ENCODE data around the gene PLD1.
"Not testable (repeated sequence)": the region's sequence is repeated elsewhere in the genome, so short reads cannot be mapped to it uniquely, and the experiment has no call there.

Gene PLD1

DNA sequence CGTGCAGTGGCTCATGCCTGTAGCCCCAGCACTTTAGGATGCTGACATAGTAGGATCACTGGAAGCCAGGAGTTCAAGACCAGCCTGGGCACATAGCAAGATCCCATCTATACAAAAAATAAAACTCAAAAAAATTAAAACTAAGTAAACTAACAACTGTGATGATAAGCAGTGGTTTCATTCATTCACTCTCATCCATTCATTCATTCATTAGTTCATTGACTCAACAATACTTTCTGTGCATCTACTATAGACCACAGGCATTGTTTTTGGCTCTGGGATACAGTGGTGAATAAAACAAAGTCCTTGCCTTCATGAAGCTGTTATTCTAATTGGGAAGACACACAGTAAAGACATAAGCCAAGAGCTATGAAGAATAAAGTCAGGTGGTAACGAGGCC lies 25.3 kb upstream of the PLD1 start:
- no peak for FAIRE-seq

DNA sequence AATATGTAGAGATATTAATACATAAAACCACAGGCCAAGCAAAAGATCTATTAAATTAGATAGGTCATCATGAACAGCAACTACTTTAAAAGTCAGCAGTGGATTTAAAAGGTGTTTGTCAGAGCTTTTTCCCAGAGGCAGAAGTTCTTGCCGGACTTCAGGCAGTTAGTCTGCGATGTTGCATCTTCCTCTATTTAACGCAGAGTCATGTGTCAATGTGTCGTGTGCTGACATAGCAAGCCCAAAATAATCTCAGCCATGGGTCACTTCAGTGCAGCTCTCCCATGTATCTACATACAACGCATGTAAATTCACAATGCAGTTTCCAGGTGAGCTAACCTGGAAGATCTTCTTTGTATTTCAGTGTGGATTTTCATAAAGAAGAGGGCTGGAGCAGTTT lies 24.8 kb upstream of the PLD1 start:
- no peak for FAIRE-seq

- FAIRE-seq = peak; percentile 91
Observed at GRCh38 chr3:171834461-171834801, 24.1 kb upstream of the PLD1 start.

- no peak for FAIRE-seq
Observed at GRCh38 chr3:171833789-171834460, 23.6 kb upstream of the PLD1 start.

GRCh38 chr3:171832989-171833388 lies 22.7 kb upstream of the PLD1 start:
- FAIRE-seq = no peak

- no peak for FAIRE-seq
Observed at GRCh38 chr3:171831936-171832335, 21.7 kb upstream of the PLD1 start.

DNA sequence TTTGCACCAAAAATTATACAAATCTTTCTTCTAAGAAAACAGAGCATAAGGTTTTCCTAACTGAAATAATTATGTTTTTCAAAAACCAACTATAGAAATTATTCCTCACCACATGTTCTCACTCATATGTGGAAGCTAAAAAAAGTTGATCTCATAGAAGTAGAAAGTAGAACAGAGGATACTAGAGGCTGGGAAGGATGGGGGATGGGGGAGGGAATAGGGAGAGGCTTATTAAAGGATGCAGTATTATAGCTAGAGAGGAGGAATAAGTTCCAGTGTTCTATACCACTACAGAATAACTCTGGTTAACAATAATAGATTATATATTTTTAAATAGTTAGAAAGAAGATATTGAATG lies 20.2 kb upstream of the PLD1 start:
- FAIRE-seq = no peak

DNA sequence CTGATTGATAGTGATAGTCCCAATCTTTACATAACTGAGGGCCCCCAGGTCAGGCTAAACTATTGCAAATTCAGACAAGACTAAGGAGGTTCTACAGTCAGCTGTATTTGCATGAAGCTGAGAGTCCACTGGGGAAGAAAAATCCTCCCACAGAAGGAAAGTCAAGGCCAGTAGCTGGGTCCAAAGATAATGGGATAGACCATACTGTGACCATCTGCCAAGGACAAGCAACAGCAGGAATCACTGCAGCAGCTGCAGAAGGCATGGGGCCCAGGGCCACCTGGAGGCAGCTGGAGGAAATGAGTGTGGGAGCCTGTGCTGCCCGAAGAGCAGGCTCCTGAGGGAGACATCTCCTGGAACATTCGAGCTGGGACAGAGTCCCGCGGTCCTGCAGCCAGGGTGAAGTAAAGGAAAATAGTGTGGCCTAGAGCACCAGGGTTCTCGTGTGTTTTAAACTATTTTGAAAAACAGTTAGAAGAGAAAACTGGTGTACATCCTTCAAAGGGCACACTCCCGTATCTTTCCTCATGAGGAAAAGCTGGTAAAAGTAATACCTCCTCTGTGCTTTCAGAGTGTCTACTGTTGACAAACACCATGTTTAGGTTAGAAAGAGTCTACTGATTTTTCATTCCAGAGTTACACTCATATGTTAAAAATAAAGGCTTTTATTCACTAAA lies 19.7 kb upstream of the PLD1 start:
- peak; percentile 63 for FAIRE-seq

DNA sequence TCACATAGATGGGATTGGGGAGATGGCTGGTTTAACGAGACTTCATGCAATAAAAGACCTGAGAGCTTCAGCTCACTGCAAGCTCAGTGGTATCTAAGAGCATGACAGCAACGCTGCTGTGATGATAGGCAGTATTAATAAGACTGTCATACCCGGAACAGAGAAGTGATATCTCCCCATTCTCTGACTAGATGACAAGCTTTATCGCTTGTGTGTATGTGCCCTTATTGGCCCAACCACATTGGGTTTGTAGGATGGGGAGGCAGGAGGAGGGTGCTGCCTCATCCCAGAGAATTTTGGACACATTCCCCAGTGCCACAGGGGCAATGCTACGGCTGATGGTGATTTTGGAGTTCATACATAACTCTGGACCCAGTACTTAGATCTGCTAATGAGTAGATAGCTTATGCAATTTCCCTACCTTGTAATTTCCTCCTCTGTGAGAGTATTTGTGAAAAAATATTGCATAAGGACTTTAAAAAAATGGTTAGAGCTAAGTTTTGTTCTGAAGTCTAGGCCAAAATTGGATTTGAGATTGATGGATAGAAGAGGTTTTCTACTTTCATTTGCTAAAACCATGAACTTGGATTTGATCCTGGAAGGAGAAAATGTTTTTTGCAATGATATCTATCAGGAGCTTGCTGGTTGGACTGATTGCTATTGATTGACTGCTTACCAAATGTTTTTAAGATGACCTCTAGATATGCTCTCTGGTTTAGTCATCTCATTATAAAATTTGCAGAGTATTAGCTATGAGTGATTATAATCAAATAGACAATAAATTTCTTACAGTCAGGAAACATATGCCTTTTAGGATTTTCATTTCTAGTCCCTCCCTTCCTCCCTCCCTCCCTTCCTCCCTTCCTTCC lies 18.9 kb upstream of the PLD1 start:
- no peak for FAIRE-seq

GRCh38 chr3:171827836-171828458 lies 17.7 kb upstream of the PLD1 start:
- FAIRE-seq = no peak

DNA sequence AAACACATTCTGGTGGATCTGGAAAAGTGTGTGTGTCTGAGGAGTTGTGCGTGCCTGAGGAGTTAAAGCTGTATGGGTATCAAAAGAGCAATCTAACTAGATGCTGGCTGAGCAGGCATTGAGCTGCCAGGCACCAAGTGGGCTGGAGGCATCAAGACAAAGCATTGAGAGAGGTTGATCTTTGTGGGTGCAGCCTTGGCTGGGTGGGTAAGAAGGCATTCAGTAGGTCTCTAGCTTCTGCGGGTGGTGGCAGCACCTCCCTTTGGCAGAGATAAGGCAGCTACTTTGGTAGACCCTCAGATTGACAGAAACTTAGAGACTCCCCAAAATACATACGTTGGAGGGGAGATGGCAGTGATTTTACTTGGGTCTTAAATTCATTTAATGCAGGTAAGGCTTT lies 17.1 kb upstream of the PLD1 start:
- no peak for FAIRE-seq

- FAIRE-seq = no peak
Observed at GRCh38 chr3:171825222-171825828, 15.0 kb upstream of the PLD1 start.

DNA sequence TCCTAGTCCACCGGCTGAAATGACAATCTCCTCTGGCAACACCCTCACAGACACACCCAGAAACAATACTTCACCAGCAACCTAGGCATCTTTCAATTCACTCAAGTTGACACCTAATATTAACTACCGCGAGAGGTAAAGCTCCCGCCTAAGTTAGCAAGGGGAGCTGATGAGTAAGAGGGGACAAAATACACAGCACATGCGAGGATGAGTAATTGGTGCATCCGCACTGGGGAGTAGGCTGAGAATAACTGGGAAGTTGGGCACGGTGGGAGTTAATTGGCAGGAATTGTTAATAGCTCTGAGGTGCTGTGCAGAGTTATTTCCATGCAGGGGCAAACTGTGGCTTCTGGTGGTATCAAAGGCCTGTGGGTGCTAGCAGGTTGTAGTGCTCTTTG lies 14.5 kb upstream of the PLD1 start:
- FAIRE-seq = no peak

DNA sequence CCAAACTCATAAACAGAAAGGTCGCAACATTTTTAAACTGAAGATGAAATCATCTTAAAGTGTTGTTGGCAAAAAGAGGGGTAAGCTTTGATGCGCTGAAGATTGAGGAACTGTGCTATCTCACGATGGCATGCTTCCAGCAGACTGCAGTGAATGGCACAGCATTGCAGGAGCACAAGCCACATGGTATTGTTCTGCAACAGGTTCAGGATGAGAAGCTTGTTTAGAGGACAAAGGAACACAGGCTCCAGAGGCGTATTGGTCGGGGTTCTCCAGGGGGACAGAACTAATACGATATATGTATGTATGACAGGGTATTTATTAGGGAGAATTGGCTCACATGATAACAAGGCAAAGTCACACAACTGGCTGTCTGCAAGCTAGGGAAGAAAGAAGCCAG lies 13.8 kb upstream of the PLD1 start:
- FAIRE-seq = no peak

DNA sequence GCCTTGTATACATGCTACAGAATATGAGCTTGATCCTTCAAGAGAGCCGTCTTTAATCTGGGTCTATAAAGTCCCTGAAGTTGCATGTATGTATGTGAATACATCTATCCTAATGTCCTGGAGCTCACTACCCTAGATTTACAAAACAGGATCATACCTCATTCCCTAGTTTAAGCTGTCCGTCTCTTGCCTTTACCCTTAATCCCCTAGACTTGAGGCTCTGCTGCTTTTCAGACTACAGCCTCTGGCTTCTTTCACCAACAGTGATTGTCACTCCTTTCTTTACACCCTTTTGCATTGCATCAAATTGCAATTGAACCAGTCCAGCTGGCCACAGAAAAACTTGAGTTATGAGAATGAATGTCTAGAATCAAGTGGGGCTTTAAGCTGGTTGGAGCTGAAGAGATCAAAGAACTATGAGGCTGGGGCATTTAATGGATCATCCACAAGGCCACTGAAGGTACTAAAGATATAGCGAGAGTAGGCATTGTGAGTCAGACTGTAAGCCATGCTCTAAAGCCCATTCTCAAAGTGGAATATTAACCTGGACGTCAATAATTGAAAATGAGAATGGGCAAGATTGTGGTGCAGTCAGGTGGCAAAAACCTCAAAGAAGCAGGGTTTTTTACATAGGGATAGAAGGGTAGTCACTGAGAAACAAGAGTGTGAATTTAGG lies 12.3 kb upstream of the PLD1 start:
- peak; percentile 72 for FAIRE-seq

DNA sequence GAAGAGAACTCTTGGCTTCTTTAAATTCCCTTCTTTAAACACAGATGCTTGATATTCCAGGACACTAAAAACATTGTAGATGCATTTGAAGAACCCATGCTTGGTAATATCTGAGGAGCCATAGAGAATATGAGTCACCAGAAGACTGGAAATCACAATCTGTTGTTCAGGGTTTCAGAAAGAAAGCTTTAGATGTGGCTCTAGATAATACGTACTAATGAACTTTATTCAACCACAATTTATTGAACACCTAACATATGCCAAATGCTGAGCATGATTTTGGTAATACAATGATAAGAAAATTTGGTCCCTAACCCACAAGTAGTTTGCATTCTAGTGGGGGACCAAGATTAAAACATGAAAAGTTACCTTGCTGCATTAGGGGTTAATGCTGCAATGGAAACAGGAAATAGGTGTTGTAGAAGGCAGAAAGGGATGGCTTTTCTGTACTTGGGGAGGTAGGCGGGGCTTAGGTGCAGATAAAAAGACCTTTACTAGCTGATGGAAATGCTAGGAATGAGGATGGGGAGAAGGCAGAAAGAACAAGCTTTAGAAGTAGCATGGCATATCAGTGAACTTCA lies 11.6 kb upstream of the PLD1 start:
- FAIRE-seq = peak; percentile 38

- peak; percentile 55 for FAIRE-seq
Observed at GRCh38 chr3:171821044-171821443, 10.8 kb upstream of the PLD1 start.

GRCh38 chr3:171817074-171817800 lies 7.0 kb upstream of the PLD1 start:
- FAIRE-seq = no peak

GRCh38 chr3:171815973-171816595 lies 5.8 kb upstream of the PLD1 start:
- no peak for FAIRE-seq

DNA sequence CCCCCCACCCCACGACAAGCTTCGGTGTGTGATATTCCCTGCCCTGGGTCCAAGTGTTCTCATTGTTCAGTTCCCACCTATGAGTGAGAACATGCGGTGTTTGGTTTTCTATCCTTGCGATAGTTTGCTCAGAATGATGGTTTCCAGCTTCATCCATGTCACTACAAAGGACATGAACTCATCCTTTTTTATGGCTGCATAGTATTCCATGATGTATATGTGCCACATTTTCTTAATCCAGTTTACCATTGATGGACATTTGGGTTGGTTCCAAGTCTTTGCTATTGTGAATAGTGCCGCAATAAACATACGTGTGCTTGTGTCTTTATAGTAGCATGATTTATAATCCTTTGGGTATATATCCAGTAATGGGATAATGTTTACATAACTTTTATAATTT lies 4.4 kb upstream of the PLD1 start:
- FAIRE-seq = not testable (repeated sequence)

- no peak for FAIRE-seq
Observed at GRCh38 chr3:171813897-171814460, 3.7 kb upstream of the PLD1 start.

All from TTC549 (cell line).